GM04503 (cell line): ENCODE results near the gene GGA1.
"Not testable (repeated sequence)": the region's sequence is repeated elsewhere in the genome, so short reads cannot be mapped to it uniquely, and the experiment has no call there.

ENCODE experiments used
- DNase-seq: peaks from one replicate; pipeline ENCODE4 v3.0.0-alpha.2; 2012; ENCODE audit warnings: low read depth

Gene GGA1

DNA sequence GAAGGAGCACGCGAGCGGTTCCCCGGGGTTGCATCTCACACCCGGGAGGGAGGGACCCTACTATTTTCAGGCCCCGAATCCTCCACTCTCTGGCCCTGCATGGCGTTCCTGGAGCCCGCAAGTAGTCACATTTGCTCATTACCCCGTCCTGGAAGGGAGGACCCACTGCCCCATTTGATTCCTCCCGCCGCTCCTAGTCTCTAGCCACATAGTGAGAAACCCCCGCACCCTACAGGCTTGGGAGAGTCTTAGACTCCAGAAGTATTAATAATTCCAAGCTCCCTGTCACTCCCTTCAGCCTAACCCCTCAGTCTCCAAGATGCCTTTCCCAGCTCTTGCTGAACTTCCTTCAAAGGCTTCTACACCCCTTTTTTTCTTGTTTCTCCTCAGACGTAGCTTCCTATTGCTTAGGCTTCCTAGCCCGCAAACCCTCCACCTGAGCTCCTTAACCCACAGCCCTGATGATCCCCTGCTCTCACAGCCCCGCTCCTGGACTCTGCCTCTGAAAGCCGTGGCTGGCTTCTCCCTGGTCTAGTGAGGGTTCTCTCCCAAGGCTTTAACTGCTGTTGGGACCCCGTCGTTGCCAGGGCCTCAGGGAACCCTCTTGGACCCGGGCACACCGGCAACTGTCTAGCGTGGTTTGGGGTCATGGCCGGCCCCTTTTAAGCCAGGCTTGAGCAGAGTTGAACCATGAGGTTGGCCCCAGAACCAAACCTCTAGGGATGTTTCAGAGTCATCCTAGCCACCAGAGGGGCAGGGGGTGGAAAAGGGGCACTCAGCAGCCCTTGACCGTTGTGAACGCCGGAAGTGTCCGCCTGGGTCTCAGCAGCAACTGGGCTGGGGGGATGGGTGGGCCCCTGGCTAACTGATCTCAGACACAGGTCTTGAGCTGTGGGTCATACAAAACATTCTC, 862 bp downstream of the GGA1 start:
- no peak for DNase-seq

DNA sequence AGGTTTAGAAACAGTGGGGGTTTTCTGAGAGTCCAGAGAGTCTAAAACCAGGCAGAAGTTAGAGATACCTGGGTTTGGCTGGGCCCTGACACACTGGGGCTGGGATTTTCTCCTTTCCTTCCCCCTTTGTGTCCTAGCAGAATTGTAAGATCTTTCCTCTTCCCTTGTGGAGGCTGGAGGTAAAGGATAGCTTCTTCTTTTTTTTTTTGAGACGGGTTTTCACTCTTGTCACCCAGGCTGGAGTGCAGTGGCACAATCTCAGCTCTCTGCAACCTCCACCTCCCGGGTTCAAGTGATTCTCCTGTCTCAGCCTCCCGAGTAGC, 1.5 kb downstream of the GGA1 start:
- DNase-seq = not testable (repeated sequence)

DNA sequence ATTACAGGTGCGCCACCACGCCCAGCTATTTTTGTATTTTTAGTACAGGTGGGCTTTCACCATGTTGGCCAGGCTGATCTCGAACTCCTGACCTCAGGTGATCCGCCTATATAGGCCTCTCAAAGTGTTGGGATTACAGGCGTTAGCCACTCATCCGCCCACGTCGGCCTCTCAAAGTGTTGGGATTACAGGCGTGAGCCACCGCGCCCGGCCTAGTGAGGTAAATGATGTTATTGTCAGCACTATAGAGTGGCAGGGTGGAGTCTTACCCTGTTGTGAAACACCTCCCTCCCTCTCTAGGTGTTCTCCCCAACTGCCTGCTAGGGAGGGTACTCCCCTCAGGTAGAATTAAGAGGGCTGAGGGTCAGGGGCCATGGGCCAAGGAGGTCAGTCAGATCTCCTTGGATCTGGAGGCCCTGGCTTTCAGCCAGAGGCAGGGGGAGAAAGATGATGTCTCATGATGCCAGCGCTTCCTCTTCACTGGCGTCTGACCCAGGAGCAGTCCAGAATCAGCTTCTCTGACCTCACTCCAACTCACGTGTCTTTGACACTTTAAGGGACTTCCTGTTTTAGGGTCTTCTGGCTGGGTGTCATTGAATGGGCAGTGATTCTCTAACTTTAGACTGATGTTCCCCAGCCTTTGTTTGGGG, 2.0 kb downstream of the GGA1 start:
- no peak for DNase-seq

DNA sequence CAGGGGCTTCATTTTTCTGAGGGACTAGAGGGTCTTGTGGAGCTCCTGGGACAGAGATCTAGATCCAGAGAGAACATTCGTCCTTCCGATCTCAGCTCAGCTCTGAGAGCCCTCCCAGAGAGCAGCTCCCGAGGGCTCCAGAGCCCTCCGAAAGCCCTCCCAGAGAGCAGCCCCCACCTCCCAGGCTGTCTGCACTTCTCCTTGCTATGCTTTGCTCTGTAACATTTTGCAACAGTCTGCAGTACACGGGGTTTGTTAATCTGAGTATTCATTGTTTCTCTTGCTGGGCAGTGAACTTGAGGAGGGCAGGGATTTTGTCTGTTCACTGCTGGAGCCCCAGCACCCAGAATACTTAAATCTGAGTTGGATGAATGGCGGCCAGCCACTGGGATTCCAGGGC, 2.6 kb downstream of the GGA1 start:
- no peak for DNase-seq

DNA sequence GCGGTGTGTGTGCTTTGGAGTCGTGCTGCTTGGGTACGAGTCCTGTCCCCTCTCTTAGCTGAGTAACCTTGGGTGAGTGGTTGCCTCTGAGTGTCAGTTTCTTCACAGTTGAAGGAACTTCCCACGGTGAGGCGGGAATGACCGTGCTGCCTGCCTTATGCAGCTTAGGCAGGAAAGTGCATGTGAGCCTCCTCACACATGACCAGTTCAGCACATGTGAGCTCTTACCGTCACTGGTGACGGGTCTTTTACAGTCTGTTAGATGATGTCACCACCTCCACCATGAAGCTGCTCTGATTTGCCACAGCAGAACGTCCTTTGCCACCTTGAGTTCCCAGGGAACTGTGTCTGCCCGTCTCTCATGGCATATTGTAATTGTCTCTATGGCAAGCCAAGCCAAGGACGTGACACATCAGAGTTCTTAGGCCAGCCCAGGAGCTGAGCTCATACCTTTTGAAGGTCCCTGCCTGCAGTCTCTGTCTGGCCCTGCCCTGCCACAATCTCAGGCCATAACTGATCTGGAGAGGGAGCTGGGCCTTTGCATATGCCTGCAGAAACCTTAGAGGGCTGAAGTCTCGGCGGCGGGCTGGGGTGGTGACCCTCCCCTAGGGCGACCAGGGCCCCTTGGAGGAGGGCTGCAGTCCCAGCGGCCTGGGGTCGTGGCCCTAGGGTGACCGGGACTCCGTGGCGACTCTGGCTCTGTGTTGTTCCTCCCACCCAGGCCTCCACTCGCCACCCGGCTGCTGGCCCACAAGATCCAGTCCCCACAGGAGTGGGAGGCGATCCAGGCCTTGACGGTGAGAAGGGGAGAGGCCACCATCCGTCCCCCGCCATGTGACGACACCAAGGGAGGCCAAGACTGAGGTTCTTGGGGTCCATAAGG, 7.8 kb downstream of the GGA1 start:
- DNase-seq = no peak

DNA sequence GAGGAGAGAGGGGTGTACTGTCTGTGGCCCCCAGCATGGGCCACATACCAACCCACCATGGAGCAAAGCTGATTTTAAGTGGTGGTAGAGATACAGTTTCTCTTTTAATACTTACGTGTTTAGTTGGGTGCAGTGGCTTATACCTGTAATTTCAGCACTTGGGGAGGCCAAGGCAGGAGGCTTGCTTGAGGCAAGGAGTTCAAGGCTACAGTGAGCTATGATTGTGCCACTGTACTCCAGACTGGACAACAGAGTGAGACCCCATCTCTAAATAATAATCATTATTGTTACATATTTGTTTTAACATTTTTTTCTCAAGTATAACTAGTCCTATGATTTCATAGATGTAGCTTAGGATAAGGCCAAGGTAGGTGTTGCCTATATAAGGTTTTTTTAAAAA, 8.8 kb downstream of the GGA1 start:
- DNase-seq = no peak

DNA sequence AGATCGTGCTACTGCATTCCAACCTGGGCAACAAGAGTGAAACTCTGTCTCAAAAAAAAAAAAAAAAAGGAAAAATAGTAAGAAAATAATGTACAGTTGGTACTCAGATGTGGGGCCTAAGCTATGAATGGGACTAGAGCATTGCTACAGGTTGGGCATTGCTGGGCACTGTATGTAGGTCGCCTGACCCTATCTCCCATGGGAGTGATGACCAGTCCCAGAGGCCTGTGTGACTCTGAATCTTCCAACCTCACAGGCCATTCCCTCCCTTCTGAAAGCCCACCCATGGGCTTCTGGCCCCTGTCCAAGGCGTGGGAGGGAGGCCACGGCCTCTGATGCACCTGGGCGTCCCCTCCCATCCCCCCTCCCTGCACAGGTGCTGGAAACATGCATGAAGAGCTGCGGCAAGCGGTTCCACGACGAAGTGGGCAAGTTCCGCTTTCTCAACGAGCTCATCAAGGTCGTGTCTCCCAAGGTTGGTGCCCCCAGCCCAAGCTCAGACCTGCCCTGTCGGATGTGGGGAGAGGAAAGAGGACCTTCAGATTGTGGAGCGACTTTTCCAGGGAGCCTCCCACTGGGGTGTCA, 9.5 kb downstream of the GGA1 start:
- DNase-seq = no peak

DNA sequence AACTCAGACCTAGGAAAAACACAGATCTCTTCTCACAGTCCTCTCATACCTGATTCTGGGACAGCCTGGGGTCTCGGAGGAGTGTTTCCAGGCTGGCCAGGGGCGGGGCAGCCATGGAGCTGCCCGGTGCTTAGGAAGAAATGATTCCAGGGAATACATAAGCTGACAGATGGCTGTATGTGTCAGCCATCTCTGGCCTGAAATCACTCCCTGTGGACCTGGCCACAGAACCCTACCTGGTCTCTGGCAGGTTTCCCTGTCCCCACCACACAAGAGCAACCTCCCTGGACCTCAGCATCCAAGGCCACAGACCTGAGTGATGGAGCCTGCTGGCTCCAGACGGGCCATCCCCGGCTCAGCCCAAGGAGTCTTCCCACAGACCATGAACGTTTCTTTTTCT, 10.0 kb downstream of the GGA1 start:
- no peak for DNase-seq

DNA sequence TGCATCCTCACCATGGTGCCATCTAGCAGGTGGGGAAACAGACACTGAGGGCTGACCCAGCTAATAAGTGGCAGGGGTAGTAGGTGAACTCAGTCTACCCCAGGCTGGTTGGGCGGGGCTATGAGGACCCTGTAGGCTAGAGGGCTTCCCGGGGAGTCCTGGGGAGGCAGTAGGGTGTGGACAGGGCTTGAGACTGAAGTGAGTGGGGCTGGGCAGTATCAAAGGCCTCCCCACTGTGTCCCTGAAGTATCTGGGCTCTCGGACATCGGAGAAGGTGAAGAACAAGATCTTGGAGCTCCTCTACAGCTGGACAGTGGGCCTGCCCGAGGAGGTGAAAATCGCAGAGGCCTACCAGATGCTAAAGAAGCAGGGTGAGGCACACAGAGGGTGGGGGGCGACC, 11.4 kb downstream of the GGA1 start:
- DNase-seq = no peak

DNA sequence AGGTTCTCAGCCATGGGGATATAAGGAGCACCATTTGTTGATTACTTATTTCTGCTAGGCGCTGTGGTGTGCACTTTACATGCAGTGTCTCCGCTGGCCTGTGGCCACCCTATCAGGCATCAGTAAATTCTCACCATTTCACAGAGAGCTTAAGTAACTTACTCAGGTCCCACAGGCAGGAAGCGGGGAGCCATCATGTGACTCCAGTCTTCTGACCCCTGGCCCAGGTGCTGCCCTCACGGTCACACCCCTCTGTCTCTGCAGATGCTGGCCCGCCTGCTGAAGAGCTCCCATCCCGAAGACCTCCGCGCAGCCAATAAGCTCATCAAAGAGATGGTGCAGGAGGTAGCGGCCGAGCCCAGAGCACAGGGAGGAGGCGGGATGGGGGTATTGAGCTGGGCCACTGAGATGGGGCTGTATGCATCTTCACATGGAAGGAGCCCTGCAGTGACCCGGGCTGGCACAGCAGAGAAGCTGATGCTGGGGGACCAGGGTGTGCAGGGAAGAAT, 12.8 kb downstream of the GGA1 start:
- DNase-seq = no peak

DNA sequence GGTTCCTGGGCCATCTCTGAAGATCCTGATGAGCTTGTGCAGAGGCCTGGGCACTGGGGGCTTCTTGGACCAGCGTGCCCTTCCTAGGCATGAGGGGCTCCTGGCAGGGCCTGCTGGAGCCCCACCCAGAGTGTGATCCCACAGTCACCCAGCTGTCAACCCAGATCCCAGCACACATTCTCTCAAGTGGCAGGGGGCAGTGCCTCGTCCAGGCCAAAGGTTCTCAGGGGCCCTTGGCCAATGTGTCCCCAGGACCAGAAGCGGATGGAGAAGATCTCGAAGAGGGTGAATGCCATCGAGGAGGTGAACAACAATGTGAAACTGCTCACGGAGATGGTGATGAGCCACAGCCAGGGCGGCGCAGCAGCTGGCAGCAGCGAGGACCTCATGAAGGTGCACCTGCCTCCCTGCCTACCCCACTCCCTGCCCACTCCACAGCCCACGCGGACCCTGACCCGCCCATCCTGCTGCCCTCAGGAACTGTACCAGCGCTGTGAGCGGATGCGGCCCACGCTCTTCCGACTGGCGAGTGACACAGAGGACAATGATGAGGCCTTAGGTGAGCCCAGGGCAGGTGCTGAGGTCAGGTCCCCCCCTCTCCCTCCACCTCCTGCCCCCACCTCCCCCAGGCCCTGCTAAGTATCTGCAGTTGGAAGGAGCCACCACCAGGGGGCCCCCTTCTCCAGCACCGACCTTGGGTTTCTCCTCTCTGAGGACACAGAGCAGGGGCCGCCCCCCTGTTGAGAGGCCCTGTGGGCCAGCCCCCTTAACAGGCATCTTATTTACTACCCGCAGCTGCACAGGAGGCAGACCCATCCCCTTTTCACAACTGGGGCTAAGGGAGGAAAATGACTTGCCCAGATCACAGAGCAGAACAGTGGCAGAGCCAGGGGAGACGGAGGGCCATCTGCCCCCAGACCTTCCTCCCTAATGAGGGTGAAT, 14.7 kb downstream of the GGA1 start:
- DNase-seq = no peak

DNA sequence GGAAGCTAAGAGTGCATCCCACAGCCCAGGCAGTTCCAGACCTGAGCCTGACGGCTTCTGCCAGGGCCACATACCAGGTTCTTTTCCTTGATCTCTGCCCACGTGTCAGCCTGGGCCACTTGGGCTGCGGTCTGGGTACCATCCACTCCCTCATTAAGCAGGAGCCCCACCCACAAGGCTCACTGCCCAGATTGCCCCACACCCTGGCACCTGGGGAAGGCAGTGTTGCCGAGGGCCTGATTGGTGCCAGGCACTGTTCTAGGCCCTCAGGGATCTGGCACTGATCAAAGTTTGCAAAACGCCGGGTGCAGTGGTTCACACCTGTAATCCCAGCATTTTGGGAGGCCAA, 15.4 kb downstream of the GGA1 start:
- DNase-seq = no peak

DNA sequence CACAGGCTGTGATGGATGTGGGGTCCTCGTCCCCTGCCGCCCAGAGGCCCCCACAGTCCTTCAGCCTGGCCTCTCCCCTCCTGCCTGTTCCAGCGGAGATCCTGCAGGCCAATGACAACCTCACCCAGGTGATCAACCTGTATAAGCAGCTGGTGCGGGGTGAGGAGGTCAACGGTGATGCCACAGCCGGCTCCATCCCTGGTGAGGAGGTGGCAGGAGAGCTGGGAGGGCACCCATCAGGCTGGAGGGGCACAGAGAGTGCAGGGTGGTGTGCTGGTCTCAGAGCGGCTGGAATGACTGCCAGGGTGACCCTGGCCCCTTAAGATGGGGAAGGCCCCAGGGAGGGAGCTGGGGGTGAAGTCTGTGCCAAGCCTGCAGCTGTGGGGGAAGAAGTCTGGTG, 16.2 kb downstream of the GGA1 start:
- no peak for DNase-seq

DNA sequence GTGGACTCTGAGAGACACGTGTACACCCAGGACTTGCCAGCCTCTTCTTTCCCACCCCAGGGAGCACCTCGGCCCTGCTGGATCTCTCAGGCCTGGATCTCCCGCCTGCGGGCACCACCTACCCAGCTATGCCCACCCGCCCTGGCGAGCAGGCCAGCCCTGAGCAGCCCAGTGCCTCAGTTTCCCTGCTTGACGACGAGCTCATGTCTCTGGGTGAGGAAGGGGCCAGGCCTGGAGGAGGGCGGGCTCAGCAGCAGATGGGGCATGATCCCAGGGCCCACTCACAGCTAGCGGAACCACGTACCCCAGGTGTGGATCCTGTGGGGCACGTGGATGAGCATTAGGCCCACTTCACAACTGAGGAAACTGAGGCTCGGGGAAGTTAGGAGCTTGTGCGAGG, 17.1 kb downstream of the GGA1 start:
- no peak for DNase-seq

DNA sequence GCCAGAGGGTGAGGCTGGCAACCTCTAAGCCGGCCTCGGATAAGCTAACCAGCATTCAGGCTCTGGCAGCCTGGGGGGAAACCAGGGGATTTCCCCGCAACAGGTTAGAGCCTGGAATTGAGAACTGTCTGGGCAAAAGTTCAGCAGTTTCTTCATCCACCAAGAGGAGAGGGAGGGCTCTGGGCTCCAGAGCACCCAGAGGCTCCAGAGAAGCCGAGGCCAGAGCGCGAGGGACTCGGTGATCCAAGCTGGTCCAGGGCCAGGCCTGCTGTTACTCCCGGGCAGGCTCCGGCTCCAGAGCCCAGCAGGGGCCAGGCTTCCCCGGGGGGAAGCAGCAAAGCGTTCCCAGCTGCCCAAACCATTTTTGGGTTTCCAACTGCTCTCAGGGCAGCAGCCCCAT, 17.5 kb downstream of the GGA1 start:
- DNase-seq = no peak

DNA sequence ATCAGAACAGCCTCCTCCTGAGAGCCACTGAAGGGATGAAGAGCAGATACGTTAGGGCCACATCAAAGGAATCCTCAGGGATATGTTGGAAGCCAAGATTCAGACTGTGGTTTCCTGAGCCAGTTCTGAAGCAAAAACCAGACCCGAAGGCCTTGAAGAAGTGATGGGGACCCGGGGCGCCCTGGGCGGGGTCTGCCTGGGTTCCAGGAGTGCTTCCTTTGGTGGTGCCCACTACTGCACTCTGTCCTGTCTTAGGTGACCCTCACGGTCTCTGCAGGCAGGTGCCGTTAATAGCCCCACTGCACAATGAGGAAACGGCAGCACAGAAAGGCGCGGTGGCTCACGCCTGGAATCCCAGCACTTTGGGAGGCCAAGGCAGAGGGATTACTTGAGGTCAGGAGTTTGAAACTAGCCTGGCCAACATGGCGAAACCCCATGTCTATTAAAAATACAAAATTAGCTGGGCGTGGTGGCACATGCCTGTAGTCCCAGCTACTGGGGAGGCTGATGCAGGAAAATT, 18.0 kb downstream of the GGA1 start:
- DNase-seq = no peak

DNA sequence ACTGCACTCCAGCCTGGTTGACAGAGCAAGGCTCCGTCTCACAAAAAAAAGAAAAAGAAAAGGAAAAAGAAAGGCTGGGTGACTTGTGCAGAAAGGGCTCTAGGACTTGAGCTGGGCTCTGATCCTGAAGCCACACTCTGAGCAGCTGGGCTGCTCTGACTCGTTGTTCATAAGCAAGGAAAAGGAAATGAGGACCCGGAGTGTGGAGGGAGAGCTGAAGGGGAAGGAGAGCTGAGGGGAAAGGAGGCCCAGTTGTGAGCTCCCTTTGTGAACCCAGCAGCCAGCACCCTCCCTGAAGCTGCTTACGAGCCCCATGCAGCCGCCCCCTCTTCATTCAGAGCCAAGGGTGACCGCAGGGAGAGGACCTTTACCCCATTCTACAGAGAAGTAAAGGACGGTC, 18.5 kb downstream of the GGA1 start:
- no peak for DNase-seq

DNA sequence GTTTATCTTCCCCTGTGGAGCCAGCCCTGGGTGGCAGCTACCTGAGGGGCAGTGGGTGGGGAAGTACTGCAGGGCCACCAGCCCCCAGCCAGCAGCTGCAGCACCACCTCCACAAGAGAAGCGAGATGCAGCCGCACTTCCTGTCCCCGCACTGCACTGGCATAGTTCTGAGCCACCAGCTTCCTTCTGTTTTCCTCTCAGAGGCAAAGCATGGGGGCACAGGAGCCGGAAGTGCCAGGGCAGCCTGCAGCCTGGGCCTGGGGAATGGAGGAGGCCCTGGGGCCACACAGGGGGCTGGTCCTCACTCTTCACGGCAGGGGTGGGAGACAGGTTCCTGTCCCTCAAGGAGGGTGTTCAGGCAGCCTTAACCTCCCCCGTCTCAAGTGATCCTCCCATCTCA, 18.9 kb downstream of the GGA1 start:
- no peak for DNase-seq

DNA sequence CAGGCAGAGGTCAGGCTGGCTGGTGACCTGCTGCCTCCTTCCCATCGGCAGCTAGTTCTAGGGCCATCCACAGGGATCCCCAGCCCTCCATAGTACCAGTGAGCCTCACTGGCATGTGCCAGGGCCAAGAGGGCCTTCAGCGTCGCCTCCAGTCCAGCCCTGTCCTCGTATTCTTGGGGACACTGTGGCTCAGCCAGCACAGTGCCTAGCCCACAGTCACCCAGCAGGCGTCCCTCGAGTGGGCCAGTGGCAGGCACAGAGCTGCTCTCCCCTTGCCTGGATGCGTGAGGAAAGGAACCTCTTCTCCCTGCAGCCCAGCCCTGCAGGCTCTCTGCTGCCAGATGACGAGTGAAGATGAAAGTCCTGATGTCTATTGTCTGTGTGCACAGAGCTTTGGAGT, 20.2 kb downstream of the GGA1 start:
- DNase-seq = no peak

DNA sequence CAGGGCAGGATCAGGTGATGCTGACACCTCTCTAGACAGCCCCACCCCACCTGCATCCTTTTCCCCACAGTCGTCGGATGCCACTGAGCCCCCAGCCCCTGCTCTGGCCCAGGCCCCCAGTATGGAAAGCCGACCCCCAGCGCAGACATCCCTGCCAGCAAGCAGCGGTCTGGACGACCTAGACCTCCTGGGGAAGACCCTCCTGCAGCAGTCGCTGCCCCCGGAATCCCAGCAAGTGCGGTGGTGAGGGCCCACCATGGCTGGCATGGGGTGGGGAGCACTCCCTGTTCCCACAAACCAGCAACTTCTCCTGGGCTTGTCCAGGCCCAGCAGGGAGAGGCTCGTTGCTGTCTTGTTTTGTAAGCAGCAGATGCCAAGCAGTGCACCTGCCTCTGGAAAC, 21.3 kb downstream of the GGA1 start:
- no peak for DNase-seq

DNA sequence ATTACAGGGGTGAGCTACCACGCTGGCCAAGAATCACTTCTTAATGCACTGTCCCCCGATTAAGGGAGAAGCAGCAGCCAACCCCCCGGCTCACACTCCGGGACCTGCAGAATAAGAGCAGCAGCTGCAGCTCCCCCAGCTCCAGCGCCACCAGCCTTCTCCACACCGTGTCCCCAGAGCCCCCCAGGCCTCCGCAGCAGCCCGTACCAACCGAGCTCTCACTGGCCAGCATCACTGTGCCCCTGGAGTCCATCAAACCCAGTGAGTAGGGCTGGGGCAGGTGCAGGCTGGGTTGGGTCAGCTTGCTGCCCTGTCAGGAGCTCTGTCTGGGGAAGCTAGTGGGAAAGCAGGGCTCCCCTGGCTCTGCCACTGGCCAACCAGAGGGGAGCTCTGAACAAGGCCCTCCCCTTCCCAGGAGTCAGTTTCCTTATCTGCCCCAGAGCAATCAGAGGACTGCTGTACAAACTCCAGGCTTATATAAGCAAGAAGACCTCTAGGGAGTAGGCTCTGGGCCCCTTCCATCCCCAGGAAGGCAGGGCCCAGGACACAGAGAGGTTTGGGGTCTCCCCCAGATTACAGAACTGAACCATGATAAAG, 22.3 kb downstream of the GGA1 start:
- no peak for DNase-seq
